ENCODE data around the gene VIT.

VIT gene, protein sequence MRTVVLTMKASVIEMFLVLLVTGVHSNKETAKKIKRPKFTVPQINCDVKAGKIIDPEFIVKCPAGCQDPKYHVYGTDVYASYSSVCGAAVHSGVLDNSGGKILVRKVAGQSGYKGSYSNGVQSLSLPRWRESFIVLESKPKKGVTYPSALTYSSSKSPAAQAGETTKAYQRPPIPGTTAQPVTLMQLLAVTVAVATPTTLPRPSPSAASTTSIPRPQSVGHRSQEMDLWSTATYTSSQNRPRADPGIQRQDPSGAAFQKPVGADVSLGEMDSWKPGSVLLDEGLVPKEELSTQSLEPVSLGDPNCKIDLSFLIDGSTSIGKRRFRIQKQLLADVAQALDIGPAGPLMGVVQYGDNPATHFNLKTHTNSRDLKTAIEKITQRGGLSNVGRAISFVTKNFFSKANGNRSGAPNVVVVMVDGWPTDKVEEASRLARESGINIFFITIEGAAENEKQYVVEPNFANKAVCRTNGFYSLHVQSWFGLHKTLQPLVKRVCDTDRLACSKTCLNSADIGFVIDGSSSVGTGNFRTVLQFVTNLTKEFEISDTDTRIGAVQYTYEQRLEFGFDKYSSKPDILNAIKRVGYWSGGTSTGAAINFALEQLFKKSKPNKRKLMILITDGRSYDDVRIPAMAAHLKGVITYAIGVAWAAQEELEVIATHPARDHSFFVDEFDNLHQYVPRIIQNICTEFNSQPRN

DNA sequence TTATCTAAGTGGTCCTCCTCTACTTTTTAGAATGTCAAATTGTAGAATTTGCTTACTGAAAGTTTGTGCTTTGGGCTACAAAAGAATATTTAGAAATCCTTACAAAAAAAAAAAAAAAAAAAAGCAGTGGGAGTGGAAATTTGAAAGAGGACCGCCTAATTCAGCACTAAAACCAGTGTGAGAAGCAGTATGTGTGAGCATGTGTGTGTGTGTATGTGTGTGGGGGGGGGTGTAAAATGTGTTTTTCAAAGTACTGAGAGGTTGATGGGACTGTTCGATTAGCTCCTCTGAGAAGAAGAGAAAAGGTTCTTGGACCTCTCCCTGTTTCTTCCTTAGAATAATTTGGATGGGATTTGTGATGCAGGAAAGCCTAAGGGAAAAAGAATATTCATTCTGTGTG lies at the start of gene VIT:
Gene VIT, plus strand, starts transcription at position 175 of the 400 bp plus-strand sequence. CDS start 19,664 bp downstream, outside the sequence.
- Histone ChIP-seq H3K27ac (ENCODE audit: low read length) (no peak within 1 kb of the TSS), H3K36me3 (ENCODE audit: insufficient read depth, low read depth, low read length) (no peaks in the 10 kb centered on the region), H3K9ac (ENCODE audit: low read depth, low read length) (no peak within 1 kb of the TSS), H3K9me3 (ENCODE audit: insufficient read depth, low read depth, low read length) (no peaks in the 10 kb centered on the region), H3K4me3 (ENCODE audit: low read length) (no peak within 1 kb of the TSS), H3K27me3 (ENCODE audit: insufficient read depth, low read length) (no peaks in the 10 kb centered on the region), H3K4me1 (ENCODE audit: insufficient read depth, low read length) (peaks cover 6% of the 10 kb centered on the region)

DNA sequence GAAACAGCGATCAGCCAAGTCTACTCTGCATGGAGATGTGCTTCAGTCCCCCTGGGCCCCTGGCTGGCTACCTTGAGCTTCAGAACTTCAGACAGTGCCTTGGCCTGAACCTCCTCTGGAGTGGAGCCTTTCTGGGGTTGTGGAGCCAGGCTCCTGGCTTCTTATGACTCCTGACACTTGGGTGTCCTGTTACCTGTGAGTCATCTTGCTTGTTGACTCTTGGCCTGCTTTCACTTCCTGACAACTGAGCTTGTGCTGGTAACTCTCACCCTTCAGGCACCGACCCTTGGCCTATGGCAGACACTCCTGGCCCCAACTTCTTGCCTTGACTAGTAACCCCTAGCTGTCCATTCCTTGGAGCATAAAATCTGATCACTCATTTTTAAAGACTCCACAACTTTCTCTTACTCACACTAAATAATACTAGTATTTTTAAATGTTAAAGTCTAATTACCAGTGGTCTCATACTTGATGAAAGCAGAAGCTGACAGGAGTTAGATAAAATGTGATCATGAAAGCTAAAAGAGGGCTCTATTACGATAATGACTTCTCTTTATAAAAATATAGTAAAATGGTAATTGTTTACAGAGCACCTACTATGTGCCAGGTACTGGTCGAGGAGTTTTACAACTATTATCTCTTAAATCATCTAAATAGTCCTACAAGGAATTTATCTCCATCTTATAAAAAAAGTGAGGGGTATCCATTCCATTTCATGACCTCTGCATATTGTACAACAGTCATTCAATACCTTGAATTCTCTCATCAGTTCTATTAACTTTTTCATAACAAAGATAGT lies 46.3 kb upstream of the VIT start:
- Histone ChIP-seq H3K4me1 (ENCODE audit: insufficient read depth, low read length) (no peaks in the 10 kb centered on the region), H3K27ac (ENCODE audit: low read length) (no peak overlapping the region), H3K9ac (ENCODE audit: low read depth, low read length) (no peak overlapping the region)

DNA sequence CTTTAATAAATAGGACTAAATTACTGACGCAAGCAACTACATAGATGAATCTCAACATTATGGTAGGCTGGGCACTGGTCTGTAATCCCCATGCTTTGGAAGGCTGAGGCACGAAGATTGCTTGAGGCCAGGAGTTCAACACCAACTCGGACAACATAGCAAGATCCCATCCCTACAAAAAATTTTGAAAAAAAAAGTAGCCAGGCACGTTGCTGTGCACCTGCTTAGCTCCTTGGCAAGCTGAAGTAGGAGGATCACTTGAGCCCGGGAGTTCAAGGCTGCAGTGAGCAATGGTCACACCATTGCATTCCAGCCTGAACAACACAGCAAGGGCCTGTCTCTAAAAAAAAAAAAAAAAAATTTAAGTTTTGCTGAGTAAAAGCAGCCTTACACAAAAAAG lies 43.4 kb upstream of the VIT start:
- Histone ChIP-seq H3K4me3 (ENCODE audit: low read length) (no peak overlapping the region), H3K27ac (ENCODE audit: low read length) (no peak overlapping the region), H3K9ac (ENCODE audit: low read depth, low read length) (no peak overlapping the region), H3K4me1 (ENCODE audit: insufficient read depth, low read length) (no peaks in the 10 kb centered on the region), H3K36me3 (ENCODE audit: insufficient read depth, low read depth, low read length) (no peaks in the 10 kb centered on the region), H3K9me3 (ENCODE audit: insufficient read depth, low read depth, low read length) (no peaks in the 10 kb centered on the region), H3K27me3 (ENCODE audit: insufficient read depth, low read length) (no peaks in the 10 kb centered on the region)

More for the DNA sequence above, 46.3 kb upstream of the VIT start:
- Histone ChIP-seq H3K36me3 (ENCODE audit: insufficient read depth, low read depth, low read length) (no peaks in the 10 kb centered on the region), H3K27me3 (ENCODE audit: insufficient read depth, low read length) (no peaks in the 10 kb centered on the region), H3K4me3 (ENCODE audit: low read length) (no peak overlapping the region), H3K9me3 (ENCODE audit: insufficient read depth, low read depth, low read length) (no peaks in the 10 kb centered on the region)

DNA sequence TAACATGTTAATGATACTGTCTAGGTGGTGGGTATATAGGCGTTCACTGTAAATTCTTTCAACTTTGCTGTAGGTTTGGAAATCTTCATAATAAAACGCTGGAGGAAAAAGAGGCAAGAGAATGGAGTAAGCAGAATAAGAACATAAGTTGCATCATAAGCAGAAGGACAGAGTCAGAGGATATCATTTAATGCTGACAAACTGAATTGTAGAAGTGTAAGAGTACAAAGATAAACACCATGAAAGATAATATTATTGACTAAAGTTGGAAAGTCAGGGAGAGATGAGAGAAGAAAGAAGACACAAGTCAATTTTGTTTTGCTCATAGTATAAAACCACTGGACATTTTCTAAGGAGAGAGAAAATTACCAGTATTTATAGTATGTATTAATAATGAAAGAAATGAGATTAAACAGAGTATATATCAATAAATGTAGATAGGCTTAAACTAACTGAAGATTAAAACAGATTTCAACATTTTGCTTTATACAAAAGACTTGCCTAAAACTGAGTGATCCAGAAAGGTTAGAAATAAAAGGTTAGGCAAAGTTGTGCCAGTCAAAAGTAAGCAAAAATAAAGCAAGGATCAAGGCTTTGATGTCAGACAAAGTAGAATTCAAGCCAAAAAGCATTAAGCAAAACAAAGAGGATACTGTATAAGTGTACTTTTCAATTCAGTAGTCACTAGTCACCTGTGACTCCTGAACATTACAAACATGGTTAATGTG lies 42.4 kb upstream of the VIT start:
- no peaks in the 10 kb centered on the region for H3K36me3 ChIP-seq (ENCODE audit: insufficient read depth, low read depth, low read length)
- H3K27ac ChIP-seq (ENCODE audit: low read length), result no peak overlapping the region
- H3K9me3 ChIP-seq (ENCODE audit: insufficient read depth, low read depth, low read length), result no peaks in the 10 kb centered on the region
- H3K27me3 ChIP-seq (ENCODE audit: insufficient read depth, low read length), result no peaks in the 10 kb centered on the region
- H3K4me1 ChIP-seq (ENCODE audit: insufficient read depth, low read length), result no peaks in the 10 kb centered on the region
- no peak overlapping the region for H3K9ac ChIP-seq (ENCODE audit: low read depth, low read length)
- no peak overlapping the region for H3K4me3 ChIP-seq (ENCODE audit: low read length)

DNA sequence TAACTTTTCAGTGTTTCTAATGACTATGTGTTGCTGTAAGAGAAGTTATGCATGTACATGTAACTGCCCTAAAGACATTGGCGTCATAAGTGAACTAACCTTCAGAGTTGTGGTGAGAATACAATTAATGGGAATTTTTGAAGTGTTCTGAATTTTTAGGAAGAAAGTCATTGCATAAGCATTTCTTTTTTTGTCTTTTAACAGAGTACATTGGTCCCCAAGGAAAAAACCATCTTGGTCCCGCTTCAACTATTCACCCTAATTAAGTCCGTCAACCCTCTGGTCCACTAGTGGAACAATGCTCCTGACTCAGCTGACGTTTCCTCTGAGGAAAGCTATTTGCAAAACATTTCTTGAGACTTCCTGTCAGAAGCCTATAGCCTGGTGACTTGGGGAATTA lies 41.1 kb upstream of the VIT start:
- no peaks in the 10 kb centered on the region for H3K36me3 ChIP-seq (ENCODE audit: insufficient read depth, low read depth, low read length)

DNA sequence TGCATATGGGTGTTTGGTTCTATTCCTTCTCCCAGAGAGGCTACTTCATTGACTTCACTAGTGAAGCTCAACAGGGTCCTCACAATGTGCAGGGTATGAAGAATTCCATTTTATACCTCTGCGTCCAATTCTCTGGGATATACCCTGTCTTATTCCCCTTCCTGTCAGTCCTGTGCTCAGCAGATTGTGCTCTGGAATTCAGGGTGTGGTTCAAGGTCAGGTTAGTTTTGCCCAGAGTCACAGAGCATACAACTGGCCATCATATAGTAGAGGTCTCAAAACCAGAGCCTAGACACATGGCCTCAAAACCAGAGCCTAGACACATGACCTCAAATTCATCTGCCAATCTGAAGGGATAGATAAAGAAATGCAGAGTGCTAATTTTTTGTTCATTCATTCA lies 38.8 kb upstream of the VIT start:
- Histone ChIP-seq H3K9ac (ENCODE audit: low read depth, low read length) (no peak overlapping the region), H3K4me1 (ENCODE audit: insufficient read depth, low read length) (no peaks in the 10 kb centered on the region), H3K36me3 (ENCODE audit: insufficient read depth, low read depth, low read length) (no peaks in the 10 kb centered on the region), H3K4me3 (ENCODE audit: low read length) (no peak overlapping the region), H3K9me3 (ENCODE audit: insufficient read depth, low read depth, low read length) (no peaks in the 10 kb centered on the region; the same call in 1 of the 2 replicates), H3K27me3 (ENCODE audit: insufficient read depth, low read length) (no peaks in the 10 kb centered on the region), H3K27ac (ENCODE audit: low read length) (no peak overlapping the region)

More for the DNA sequence above, 41.1 kb upstream of the VIT start:
- Histone ChIP-seq H3K9me3 (ENCODE audit: insufficient read depth, low read depth, low read length) (no peaks in the 10 kb centered on the region), H3K27me3 (ENCODE audit: insufficient read depth, low read length) (no peaks in the 10 kb centered on the region), H3K4me1 (ENCODE audit: insufficient read depth, low read length) (no peaks in the 10 kb centered on the region), H3K27ac (ENCODE audit: low read length) (no peak overlapping the region), H3K4me3 (ENCODE audit: low read length) (no peak overlapping the region), H3K9ac (ENCODE audit: low read depth, low read length) (no peak overlapping the region)

DNA sequence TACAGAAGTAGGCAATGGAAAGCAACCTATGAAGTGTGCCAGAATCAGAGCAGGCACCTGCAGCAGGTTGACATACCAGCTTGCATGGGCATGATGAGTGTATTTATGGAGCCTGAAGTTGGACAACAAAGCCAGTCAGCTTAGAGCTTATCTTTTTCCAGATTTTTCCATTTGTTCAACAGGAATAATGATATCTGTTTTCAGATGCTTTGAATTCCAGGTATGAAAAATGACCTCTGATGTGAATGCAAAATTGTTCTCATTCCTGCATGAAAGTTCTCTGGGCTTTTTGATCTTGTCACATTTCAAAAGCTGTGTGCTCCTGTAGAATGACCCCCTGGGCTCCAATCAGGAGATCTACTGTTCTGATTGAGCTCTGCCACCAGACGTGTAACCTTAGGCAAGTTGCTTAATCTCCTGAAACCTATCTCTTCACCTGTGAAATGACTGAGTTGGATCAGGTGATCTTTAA lies 38.2 kb upstream of the VIT start:
- H3K36me3 ChIP-seq (ENCODE audit: insufficient read depth, low read depth, low read length), result no peaks in the 10 kb centered on the region
- no peaks in the 10 kb centered on the region; the same call in 1 of the 2 replicates for H3K9me3 ChIP-seq (ENCODE audit: insufficient read depth, low read depth, low read length)
- H3K27ac ChIP-seq (ENCODE audit: low read length), result no peak overlapping the region
- no peak overlapping the region for H3K4me3 ChIP-seq (ENCODE audit: low read length)
- H3K9ac ChIP-seq (ENCODE audit: low read depth, low read length), result no peak overlapping the region
- H3K4me1 ChIP-seq (ENCODE audit: insufficient read depth, low read length), result no peaks in the 10 kb centered on the region
- H3K27me3 ChIP-seq (ENCODE audit: insufficient read depth, low read length), result no peaks in the 10 kb centered on the region

DNA sequence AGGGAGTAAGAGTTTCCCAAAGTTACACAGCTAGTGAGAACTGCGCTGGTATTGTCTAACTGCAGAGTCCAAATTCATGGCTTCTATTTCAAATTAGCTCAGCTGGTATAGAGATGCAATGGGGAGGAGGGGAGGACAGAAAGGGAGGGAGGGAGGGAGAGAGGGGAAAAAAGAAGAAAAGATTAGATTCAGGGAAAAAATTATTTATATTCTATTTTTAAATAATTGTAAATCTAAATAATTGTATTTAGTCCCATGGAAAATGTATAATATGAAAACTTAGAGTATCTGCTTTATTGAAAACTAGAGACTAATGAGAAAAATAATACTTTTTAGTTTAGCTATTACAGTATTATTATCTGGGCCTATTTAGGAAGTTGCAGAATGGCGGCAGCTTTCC lies 37.3 kb upstream of the VIT start:
- Histone ChIP-seq H3K27ac (ENCODE audit: low read length) (no peak overlapping the region), H3K36me3 (ENCODE audit: insufficient read depth, low read depth, low read length) (no peaks in the 10 kb centered on the region), H3K4me3 (ENCODE audit: low read length) (no peak overlapping the region), H3K27me3 (ENCODE audit: insufficient read depth, low read length) (no peaks in the 10 kb centered on the region), H3K9me3 (ENCODE audit: insufficient read depth, low read depth, low read length) (no peaks in the 10 kb centered on the region; the same call in 1 of the 2 replicates), H3K4me1 (ENCODE audit: insufficient read depth, low read length) (no peaks in the 10 kb centered on the region), H3K9ac (ENCODE audit: low read depth, low read length) (no peak overlapping the region)

DNA sequence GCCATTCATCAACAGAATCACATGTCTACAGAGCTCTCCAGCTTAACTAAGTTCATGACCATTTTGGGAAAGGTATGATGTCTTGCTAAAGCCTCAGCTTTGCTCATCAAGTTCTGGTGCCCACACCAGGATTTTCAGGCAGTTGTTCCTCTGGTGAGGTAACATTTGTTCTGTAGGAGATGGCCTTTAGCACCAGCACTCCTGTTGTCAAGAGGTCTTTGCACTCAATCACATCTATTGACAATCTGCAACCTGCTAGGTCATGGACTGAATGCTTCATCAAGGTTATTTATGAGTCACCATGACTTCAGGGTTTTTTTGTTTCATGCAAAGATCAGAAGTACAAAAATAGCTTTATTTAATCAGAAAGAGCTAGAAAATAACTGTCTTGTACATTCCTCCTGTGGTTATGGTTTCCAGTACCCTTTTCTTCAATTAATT lies 36.6 kb upstream of the VIT start:
- H3K4me3 ChIP-seq (ENCODE audit: low read length), result no peak overlapping the region
- no peak overlapping the region for H3K9ac ChIP-seq (ENCODE audit: low read depth, low read length)
- no peaks in the 10 kb centered on the region for H3K36me3 ChIP-seq (ENCODE audit: insufficient read depth, low read depth, low read length)
- H3K27me3 ChIP-seq (ENCODE audit: insufficient read depth, low read length), result no peaks in the 10 kb centered on the region
- H3K4me1 ChIP-seq (ENCODE audit: insufficient read depth, low read length), result no peaks in the 10 kb centered on the region
- no peak overlapping the region for H3K27ac ChIP-seq (ENCODE audit: low read length)
- H3K9me3 ChIP-seq (ENCODE audit: insufficient read depth, low read depth, low read length), result no peaks in the 10 kb centered on the region; the same call in 1 of the 2 replicates

DNA sequence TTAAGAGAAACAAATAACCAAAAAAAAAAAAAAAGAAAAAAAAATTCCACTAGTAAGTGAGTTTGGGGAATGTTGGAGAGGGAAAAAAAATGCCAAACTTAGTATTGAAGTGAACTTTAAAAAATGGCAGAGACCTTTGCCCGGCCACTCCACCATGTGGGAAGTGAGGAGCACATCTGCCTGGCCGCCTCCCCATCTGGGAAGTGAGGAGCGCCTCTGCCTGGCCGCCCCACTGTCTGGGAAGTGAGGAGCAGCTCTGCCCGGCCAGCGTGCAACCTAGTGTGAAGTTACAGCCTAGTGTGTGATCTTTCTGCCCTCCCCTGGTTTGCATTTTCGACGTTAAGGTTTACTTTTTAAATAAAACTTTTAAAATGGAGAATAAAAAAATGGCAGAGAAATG lies 33.9 kb upstream of the VIT start:
- H3K36me3 ChIP-seq (ENCODE audit: insufficient read depth, low read depth, low read length), result no peaks in the 10 kb centered on the region
- no peak overlapping the region for H3K27ac ChIP-seq (ENCODE audit: low read length)
- no peak overlapping the region for H3K9ac ChIP-seq (ENCODE audit: low read depth, low read length)
- peaks cover 2% of the 10 kb centered on the region; the same call in 1 of the 2 replicates for H3K4me1 ChIP-seq (ENCODE audit: insufficient read depth, low read length)
- no peak overlapping the region for H3K4me3 ChIP-seq (ENCODE audit: low read length)
- no peaks in the 10 kb centered on the region; the same call in 1 of the 2 replicates for H3K9me3 ChIP-seq (ENCODE audit: insufficient read depth, low read depth, low read length)
- no peaks in the 10 kb centered on the region for H3K27me3 ChIP-seq (ENCODE audit: insufficient read depth, low read length)

DNA sequence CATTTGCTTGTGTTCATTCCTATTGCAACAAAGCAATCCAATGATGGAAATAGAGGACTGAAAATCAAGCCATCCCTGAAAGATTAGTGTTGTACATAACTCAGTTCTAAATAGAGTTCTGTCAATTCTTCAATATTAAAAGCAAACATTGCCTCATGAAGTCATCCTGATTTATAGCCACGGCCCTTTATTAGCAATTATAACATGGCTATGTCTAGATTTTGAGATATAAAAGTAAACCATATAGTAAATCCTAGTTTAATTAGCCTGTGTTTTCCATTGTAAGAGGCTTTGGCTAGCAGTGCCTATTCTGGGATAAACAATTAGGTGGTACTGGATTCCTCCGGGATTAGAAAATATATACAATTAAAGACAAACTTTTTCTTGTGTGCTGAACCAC lies 33.2 kb upstream of the VIT start:
- H3K36me3 ChIP-seq (ENCODE audit: insufficient read depth, low read depth, low read length), result no peaks in the 10 kb centered on the region
- no peak overlapping the region for H3K27ac ChIP-seq (ENCODE audit: low read length)
- no peaks in the 10 kb centered on the region for H3K27me3 ChIP-seq (ENCODE audit: insufficient read depth, low read length)
- peaks cover 4% of the 10 kb centered on the region; the same call in 1 of the 2 replicates for H3K4me1 ChIP-seq (ENCODE audit: insufficient read depth, low read length)
- H3K9ac ChIP-seq (ENCODE audit: low read depth, low read length), result no peak overlapping the region
- no peak overlapping the region for H3K4me3 ChIP-seq (ENCODE audit: low read length)
- no peaks in the 10 kb centered on the region; the same call in 1 of the 2 replicates for H3K9me3 ChIP-seq (ENCODE audit: insufficient read depth, low read depth, low read length)

All from iPS-20b (cell line).